ENCODE measurements around the gene IFNG-AS1.

IFNG-AS1 gene

DNA sequence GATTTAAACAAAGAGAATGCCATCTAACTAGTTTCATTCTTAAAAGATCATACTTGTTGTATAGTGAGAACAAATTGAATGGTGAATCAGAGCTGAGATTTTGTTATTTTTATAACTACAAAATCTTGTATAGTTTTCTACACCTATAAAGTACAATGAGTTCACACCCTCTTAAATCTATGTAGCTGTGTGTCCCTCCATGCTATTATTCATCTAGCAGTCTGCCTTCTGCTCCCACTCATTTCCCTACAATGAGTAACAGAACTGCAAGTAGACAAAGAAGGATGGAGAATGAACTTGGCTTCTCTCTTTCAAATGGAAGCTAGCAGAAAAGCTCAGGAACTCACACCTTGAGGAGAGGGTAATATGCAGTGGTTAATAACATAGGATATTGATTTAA lies 7.1 kb downstream of the IFNG-AS1 start:
- no peak for DNase-seq

GRCh38 chr12:67998379-67998778 lies 9.1 kb downstream of the IFNG-AS1 start:
- no peak for DNase-seq

- no peak for DNase-seq
These were observed 10.0 kb downstream of the IFNG-AS1 start for GRCh38 chr12:67999244-67999643.

DNA sequence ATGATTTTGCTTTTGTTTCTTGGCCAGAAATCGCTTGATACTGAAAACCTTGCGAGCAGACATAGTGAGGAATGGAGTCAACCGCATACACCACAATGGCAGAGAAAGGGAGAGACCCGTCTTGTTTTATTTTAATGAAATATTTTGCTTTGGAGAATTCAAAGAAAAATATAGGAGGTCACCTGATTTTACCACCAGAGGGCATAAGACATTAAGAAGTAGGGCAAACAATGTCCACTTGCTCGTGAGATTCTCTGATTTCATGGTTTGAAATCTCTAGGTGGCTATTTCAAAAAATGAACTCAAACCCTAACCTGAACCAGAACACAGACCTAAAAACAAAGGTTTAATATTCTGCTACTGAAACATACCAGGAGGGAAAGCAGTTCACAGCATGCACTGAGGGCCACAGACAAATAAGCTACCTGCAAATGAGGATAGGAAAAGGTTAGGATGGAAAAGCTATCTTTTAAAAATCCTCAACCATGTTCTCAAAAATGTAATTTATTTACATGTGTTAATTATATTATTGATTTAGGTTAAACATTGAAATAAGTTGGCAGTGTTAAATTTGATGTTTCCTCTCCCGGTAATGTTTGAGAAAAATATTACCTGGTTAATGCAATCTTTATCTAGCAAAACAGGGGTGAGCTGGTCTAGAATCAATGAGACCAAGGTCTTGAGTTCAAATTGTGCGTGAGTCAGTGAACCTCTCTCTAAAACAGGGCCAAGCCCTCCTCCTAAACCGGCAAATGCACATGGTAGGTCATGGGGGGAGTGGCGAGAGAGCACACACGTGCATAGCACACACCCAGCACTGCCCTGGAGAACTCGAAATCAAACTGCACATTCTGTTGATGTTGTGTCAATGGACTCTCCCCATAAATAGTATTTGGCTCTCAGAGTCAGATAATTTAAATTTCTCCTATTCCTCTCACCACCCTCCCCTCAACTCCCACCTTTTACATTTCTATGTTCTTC lies 12.5 kb downstream of the IFNG-AS1 start:
- DNase-seq, result peak; percentile 4

DNA sequence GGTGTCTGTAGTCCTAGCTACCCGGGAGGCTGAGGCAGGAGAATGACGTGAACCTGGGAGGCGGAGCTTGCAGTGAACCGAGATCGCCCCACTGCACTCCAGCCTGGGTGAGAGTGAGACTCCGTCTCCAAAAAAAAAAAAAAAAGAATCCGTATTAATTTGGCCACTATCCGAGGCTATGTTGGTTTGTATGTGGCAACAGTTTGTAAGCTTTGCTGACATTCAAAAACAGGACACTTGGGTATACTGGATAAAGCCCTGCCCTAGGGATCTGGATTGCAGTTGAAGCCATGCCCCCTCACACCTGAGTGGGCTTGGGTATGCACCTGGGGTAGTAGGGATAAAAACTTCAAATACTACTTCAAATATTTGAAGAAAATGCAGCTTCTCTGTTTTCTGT lies 14.5 kb downstream of the IFNG-AS1 start:
- no peak for DNase-seq

GRCh38 chr12:68007033-68007432 lies 17.8 kb downstream of the IFNG-AS1 start:
- no peak for DNase-seq

- DNase-seq, result no peak
These were observed 18.2 kb downstream of the IFNG-AS1 start for GRCh38 chr12:68007466-68007865.

DNA sequence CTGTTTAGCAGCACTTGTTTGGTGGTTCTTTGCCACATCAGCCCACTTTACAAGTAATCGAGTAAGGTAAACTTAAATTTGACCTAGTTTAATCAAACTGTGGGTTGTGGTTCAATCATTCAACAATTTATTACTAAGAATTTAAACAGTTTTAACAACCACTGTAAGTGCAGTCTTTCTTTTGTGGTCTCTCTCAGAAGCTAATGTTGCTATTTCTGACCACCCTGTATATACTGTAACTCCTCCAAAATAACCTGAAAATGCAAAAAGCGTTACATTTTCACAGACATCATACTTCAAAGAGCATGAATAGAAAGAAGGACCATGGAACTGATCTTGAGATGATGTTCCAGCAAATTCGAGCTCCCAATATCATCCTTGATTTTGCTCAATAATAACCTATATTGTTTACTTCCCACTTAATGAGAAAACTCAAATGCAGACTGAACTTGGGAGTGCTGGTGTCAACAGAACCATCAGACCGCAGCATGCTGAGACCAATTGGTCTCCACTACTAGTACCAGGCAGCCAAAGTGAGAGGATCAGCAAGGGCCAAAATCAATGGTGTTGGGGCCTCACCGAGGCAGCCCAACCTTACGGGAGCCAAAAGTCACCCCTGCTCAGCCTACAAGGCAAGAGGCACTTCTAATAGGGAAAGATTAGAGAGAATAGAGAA lies 22.1 kb downstream of the IFNG-AS1 start:
- no peak for DNase-seq

DNA sequence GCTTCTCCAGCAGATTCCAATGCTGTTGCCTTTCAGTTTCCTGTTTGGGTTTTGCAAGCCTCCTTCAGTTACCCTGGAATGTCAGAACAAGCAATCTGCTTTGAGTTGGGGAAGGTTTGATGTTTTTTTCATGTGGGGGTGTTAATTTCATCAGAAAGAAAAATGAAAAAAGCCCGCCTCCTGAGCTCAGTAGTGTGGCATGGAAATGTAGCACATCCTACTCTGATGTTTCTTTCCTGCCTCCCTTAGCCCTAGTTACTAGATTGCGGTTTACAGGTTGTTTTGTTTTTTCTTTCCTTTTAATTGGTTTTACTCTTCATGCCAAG lies 22.6 kb downstream of the IFNG-AS1 start:
- no peak for DNase-seq

DNA sequence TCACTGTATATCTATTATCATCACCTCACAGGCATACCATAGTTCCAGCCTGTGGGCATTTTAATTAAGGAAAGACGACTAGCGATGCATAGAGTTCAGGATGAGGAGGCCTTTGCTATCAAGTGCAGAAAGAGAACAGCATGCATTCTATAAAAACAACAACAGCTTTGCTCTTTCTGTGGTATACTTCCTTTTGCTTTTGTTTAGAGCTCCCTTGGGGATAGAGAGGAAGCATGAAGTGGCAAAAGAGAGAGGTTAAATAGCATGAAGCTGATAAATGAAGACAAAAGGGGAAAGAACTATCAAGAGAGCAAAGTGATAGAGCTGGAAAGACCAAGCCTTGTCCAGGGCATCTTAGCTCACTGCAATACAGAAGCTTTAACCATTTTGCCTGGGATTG lies 23.5 kb downstream of the IFNG-AS1 start:
- peak; percentile 10 for DNase-seq

DNA sequence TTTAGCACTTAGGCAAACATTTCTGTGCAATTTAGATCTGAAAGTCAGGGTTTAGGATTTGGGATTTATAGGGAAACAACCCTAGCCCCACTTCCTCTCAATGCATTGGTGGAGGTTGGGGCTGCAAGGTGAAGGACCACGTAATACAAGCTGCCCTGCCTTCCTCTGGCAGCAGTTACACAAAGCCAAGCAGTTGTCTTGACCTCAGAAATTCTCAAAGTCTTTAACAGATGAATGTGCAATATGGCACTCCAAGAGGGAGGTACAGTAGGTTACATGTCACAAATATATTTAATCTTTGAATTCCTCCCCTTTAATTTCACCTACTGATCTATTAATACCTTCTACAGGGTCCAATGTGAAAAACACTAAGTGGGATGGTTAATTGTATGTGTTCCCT lies 23.9 kb downstream of the IFNG-AS1 start:
- no peak for DNase-seq

DNA sequence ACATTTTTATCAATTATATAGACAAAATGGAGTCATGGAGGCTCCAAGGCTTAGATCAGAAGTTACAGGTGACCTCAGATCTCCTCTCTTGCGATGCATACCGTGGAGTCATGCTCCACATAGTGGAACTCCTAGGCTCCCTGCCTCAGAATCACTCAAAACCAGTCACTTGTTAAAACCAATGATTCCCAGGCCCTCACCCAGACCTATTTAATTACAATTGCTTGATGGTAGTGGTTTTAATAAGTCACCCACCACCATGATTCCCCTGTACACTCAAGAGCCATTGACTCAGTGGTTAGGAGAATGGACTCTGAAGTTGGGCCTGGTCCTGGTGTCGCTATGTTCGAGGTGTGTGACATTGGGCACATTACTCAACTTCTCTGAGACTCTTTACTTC lies 26.9 kb downstream of the IFNG-AS1 start:
- DNase-seq, result no peak

DNA sequence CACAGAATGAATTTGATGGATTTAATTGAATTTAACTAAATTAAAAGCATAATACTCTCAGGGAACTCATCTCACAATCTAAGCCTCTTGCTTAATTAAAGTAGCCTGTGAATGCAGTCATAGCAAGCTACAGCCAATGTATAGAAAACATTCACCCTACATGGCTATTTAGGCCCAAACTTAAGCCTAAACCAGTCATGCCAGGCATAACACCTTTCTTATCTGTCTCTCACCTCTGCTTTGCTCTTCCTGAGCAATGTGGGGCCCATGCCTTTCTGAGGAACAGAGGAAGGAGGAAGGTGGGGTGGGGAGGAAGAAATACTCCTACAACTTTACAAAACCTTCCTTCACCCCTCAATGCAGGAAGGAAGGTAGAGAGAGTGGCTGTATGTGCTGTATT lies 29.1 kb downstream of the IFNG-AS1 start:
- no peak for DNase-seq

DNA sequence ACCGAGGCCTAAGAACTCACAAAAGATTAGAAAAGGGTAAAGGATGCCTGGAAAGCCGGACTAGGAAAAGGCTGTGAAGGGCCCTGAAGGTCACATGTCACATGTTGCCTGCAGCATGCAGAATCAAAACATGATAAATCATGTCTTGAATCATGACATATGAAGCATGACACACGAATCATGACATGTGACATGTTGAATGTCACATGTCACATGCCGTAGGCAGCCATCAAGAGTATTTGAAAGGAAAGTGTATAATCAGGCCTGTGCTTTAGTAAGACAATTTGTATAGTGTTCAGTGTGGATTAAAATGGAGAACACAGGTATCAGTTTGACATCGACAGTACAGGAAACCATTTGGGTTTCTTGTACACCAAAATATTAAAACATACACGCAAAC lies 30.8 kb downstream of the IFNG-AS1 start:
- no peak for DNase-seq

DNA sequence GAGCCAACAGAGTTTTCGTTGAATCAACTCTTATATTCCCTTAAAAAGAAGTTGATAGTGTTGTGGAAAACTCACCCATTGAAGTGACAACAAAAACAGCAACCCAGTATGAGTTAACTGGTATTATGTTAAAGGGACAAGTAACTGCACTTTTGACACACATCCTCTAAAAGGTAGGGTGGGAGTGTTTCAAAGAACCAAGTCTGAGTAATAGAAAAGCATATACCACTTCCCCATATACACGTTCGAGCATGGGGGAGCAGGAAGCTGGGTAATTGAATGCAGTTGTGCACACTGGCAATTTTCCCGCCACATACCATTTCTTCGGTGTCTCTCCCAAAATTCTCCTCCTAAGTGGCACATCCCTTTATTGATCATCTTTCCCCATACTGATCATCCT lies 31.5 kb downstream of the IFNG-AS1 start:
- no peak for DNase-seq

DNA sequence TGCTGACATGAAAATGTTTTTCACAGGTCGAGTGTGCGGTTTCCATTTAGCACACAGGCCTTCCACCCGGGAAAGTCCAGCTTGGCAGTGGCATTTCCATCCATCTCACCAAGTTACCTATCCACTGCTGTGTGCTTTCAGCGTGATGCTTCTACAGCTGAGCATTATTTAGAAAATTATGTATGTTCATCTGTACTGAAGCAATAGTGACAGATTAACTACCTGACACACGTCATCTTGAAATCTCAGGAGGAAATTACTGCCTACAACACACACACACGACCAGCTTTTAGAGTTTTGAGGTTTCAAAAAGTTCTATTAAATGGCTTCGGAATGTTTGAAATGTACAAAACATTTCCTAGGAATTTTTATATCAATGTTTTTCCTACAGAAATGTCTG lies 39.4 kb downstream of the IFNG-AS1 start:
- no peak for DNase-seq

DNA sequence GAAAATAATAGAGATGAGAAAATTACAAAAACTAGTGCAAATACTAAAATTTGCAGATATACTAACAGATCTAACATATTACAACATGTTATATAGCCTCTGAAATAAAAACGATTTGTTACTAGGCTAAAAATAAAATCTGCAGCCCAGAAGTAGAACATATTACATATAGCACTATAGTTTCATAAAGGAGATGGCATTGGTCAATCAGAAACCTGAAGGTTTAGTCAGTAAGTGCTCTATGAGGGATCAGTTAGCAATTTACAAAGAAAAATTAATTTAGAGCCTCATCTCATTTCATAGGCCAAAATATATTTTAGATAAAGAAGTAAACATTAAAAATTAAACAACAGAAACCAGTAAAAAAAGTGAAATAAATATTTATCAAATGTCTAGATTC lies 41.0 kb downstream of the IFNG-AS1 start:
- DNase-seq, result no peak

GRCh38 chr12:68031174-68031573 lies 41.9 kb downstream of the IFNG-AS1 start:
- no peak for DNase-seq

- no peak for DNase-seq
These were observed 42.9 kb downstream of the IFNG-AS1 start for GRCh38 chr12:68031881-68032739.

DNA sequence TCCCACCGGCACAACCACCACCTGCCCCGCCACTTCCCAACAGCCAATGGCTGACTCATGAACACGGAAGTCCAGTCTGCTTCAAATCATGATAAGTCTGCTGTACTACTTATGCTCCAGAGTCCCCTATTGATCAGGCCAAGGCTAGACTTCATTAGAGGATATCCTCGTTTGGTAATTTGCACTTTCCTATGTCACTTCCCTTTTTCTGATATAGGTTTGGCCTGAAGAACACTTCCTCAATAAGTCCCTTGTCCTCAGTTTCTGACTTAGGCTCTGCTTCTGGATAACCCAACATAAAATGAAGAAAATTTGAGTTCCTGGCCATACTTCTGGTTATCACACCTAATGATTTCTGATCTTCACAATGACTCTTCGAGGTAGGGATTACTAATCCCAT lies 45.3 kb downstream of the IFNG-AS1 start:
- no peak for DNase-seq

DNA sequence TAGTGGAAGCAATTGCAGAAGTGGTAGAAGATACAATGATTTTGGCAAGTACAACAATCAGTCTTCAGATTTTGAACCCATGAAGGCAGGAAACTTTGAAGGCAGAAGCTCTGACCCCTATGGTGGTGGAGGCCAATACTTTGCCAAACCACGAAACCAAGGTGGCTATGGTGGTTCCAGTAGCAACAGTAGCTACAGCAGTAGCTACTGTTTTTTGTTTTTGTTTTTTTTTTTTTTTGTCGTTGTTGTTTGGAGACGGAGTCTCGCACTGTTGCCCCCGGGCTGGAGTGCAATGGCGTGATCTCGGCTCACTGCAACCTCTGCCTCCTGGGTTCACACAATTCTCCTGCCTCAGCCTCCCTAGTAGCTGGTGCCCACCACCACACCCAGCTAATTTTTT lies 47.4 kb downstream of the IFNG-AS1 start:
- no peak for DNase-seq

GRCh38 chr12:68037616-68038255 lies 48.5 kb downstream of the IFNG-AS1 start:
- no peak for DNase-seq

- DNase-seq, result no peak
These were observed 49.4 kb downstream of the IFNG-AS1 start for GRCh38 chr12:68038650-68039049.
